SK-N-DZ (cell line): ENCODE results near the gene RALGDS.

ENCODE experiments used
- DNase-seq: peaks from one replicate; pipeline ENCODE4 v3.0.0-alpha.2; 2015; ENCODE audit warnings: low spot score

Gene RALGDS

DNA sequence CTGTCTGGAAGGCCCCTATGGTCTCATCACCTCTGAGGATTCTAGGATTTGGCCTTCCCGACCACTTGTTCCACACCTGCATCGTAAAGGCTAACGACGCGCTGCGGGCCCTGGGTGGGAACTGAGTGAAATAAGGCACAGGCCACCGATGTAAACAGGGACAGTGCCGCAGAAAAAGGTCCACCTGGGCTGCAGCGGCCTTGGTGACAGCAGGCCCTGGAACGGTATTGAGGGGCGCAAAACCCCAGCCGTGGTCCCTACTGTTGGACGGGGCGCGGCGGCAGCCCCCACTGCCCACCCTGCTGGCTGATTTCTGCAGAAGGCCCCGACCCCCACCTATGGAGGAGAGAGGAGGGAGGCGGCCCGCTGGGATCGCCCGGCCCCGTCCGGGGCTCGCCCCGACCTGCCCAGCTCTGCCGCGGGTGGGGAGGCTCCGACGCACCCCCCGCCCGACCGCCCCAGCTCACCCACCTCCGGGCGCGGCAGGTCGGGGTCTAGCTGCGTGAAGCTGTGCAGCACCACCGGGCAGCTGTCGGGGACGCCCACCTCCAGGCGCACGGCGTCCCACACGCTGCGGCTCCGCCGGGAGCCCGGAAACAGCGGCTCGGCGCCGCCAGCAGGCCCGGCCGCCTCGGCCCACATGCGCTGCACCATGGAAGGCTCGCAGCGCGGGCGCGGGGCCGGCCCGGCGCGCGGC lies 391 bp downstream of the RALGDS start:
- no peak for DNase-seq

DNA sequence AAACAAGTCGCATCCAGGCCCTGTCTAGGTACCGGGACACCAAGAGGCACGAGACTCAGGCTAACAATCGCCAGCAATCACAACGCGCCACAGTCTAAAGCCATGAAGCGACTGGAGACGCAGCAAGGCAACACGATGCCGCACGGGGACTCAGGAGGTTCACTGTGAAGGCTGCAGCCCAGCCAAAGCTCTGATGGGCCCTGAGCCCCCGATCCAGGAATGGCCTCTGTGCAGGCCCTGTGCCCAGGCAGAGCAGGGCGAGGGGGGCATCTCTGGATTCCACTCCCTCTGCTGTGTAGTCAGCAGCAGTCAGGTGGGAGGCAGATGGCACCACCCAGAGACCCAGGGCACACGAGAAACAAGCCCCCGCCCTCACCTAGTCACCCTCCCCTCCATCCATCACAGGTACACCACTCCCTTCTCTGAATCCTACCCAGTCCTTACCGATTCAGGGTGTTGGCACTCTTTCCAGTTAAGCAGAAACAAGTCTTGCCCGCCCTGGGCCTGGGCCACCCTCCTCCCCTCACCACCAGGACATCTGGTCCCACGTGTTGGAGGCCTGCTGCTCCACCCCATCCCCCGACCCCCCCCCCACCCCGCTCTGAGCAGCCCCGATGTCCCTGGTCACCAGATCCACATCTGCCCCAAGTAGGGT lies 1.1 kb downstream of the RALGDS start:
- DNase-seq = peak; percentile 67

DNA sequence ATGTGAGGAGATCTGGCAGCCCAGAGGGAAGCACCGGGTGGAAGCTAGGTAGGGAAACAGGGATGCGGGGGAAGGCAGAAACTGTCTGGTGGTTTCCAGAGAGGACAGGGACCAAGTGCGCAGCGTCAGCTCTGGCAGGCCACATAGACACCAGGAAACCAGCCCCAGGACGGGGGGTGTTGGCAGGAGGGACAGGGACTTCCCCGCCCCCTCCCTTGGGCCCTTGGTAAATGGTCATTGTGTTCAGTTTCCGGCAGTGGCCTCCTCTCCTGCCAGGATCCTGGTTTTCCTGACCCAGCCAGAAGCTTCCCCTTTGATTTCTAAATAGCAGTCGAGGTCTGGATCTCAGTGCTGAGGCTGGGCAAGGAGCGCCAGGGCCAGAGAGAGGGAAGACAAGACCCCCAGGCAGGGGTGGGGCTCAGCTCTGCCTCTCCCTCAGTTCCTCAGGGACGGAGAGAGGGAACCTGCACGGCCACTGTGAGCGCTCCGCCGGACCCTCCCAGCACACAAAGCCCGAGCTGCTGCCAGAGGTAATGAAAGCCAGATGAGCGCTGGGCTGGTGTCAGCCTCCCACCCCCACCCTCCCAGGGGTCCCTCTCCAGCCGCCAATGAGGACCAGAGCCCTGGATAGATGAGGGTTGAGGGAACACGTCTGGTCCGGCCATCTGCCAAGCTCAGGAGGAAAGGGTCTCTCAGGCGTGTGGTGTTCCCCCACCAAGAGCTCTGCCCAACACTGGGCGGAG lies 1.8 kb downstream of the RALGDS start:
- DNase-seq = peak; percentile 94

DNA sequence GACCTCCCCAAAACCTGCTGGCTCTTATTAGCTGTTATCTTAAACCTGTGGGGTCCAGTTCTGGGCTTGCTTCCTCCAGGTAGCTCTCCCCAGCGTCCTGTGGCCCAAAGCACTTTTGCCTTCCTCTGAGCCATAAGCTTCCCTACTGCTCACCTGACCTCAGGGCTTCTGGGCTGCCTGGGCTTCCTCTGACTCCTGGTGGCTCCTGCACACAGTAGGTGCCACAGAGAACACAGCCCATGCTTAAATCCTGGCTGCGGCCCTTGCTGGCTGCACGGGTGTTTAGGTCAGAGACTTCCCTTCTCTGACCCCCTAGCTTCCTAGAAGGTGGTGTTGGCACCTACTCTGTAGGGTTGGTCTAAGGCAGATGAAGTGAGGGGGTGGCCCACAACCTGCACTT lies 2.5 kb downstream of the RALGDS start:
- DNase-seq = no peak

DNA sequence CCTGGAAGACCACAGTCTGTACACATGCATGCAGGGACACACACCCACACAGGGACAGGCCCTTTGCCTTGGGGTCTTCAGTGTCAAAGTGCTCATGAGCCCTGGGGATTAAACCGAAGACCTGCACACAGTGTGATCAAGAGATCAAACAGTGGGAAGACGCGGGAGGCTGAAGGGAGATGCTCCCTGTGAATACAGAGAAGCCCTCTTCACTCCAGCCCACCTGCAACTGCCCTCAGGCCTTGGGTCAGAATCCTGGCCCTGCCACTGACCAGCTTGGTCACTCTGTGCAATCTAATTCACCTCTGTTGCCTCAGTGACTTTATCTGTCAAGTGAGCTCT lies 2.9 kb downstream of the RALGDS start:
- no peak for DNase-seq

DNA sequence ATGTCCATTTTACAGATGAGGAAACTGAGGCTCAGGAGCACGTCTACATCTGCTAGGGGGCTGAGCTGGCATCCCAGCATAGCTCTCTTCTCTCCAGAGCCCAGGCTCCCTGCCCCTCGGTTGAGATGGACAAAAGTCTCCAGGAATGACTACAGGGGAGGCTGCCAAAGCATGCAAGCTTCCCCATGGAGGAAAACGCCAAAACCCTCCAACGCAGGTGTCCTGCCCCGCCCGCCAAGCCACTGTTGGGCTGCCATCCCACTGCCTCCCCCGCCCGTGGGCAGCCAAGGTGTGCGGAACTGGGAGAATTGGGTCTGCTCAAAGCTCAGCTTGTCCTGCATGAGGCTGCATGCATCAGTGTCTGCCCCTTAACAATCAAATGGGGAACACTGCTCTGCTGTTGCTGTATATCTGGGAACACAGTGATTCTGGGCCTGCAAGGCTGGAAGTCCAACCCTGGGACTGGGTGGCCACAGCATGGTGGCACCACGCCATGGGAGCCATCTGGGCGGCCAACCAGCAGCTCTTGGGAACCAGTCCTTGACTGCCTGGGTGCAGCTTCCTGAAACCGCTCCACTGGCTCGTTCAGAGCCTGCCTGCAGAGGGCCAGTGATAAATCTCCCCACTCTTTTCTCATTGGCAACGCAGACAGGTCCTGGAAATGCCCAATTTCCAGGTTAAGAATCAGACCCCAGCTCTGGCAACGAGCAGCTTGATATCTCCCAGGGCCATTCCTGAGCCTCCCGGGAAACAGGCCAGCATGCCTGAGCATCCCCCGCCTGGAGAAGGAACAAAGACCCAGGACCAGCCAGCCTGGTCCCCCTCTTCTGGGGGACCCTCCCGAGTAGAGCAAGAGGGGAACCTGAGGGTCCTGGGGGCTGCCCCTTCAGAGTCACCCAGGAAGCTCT lies 3.5 kb downstream of the RALGDS start:
- no peak for DNase-seq

DNA sequence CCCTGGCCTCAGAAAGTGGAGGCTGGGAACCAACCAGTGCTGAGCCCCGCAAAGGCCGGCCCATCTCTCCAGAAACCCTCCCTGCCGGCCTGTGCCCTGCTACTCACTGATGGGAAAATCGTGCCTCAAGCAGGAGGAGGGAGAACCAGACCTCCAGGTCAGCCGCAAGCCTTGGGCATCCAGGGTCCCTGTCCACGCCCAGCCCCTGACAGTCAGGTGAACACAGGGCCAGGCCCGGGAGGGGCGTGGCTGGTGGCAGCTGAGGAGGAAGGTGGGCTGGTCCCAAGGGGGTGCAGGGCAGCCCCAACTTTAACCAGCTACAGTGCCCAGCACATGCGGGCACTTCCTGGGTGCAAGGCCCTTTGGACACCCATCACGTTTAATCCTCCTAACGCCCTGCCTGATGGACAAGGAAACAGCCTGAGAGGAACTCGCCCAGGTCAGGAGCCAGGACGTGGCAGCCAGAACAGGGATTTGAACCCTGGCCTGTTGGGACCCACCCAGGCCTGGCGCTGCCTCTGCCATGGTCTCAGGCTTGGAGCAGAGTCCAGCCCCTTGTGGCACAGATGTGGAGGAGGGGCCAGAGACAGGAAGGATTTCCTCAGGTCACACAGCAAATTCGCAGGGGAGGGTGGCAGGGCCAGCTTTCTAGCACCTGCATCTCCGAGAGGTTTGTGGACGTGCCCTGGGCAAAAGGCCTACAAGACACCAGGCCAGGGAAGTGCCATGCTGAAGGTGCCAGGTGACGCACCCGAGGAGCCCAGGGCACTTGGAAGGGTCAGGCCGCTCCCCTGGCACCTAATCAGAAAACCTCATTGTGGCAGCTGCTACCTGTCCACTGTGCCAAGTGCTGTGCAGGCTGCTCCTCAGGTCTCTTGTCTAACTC lies 4.5 kb downstream of the RALGDS start:
- no peak for DNase-seq

DNA sequence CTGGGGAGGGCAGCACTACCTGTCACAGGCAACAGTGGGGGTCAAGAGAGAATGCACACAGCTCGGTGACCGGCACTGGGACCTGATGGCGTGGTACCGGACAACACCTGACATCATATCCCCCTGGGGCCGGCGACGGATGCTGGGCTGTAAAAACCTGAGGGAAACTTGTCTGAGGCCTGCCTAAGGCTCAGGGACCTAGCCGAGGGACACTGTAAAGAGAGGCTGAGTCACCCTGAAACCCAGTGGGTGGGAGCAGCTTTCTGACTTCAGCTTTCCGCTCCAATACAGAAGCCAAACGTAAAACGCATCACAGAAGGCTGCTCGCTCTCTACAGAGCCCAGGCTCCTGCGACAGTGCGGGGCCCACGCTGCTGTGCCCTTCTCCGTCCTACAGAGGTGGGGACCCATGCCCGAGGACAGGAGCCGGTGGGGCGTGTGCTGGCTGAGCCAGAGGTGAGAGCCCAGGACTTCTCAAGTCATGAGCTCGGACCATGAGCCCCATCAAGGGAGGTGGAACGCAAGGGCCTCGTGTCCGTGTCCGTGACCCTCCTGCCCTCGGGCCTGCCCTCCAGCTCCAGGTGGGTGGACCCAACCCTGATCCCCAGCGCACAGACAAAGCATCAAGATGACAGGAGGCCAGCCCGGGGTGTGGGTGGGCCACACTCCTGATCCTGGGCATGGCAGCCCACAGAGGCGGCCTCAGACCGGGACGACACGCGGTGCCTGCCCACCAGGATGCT lies 5.3 kb downstream of the RALGDS start:
- no peak for DNase-seq

DNA sequence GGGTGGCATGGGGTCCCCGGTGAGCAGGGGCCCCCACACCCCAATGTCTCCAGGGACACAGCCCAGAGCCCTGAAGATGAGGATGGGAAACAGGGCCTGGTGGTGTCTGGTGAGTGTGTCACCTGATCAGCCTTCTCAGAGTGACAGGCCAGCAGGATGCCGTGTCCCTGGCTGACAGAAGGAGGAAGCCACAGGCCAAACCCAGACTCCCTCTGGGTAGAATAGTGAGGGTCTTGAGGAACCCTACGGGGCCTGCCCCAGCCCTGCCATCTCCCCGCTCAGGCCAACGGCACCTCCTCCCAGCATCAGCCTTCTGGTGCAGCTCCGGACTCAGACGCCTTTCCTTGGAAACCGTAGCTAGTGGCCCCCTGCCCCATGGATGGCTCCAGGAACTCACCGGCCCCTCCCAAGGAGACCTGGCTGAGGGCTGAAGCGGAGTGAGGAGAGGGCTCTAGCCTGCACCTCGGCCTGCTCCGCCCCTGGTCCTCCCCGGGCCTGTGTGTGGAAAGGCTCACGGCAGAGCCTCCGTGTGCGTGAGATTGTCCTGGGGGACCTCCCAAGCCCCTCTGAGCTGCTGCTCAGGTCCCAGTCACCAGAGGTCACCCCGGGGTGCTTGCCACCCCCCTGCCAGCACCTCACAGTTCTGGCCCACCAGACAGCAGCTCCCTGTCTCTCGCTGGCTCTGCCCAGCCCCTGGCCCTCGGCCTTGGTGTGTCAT lies 6.0 kb downstream of the RALGDS start:
- peak; percentile 82 for DNase-seq

DNA sequence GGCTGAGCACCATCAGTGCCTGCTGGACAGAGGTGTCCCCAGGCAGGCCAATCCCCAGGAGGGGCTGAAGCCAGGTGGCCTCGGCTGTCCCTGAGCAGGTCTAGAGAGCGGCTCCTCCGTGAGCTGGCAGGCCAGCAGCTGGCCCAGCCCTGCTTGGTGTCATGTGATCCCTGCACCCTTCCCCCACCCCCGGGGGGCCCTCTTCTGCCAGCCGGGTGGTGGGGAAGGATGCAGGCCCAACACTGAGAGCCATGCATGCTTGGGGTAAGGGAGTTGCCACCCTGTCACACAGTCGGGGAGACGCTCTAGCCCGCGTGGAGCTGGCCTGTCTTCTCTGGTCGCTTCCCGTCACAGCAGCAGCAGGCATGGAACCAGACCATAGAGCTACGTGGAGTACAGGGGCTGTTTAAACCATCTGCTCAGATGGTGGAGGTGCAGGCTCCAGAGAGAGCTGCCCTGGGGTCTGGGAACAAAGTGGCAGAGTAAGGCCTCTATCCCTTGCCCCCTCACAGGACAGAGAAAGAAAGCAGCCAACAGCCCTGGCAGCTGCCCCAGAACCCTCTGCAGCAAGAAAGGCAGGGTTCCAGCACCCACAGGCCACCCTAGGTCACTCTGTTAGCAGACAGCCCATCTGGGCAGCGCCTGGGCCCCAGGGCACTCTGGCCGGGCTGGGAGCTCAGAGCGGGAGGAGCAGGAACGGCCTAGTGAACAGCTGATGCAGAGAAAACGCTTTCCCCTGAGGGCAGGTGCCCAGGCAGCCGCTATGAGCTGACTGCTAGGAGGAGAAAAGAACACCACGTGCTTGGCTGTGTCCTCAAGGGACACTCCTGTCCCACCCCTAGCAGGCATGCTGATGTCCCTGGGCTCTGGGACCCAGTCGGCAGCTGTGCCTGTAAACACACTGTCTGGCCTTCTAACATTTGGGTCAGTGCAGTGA lies 6.8 kb downstream of the RALGDS start:
- DNase-seq = peak; percentile 78

DNA sequence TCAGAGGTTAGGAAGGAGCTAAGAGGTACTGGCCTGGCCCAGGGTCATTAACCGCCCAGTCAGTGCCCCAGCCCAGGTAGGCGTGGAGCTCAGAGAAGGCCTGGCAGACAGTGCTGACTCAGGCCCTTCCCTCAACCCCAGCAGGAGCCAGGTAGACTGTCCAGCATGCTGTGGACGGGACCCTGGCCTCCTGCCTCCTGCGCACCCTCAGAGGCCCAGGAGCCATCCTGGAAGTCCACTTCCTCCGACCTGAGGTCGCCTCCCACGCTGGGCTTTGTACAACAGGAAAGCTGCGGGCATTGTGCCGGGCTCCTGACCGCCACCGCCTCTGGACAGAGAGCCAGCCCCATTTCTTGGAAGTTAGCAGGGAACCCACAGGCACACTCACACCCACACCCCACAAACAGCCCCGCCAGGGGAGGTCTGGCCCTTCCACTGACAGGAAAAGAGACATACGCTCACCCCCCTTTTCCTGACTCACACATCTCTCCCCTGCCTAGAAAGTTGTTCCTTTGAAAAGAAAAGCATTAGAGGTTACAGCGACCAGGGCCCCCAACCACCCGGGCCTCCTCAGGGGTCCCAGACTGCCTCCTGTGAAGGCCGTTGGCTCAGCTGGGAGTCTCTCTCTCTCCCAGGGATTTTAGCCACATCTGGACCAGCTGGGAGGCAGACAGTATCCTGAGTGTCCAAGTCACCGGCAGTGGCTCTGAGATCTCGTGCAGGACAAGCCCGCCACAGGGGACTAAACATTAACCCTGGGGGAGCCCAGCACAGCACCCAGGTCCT lies 7.7 kb downstream of the RALGDS start:
- no peak for DNase-seq

DNA sequence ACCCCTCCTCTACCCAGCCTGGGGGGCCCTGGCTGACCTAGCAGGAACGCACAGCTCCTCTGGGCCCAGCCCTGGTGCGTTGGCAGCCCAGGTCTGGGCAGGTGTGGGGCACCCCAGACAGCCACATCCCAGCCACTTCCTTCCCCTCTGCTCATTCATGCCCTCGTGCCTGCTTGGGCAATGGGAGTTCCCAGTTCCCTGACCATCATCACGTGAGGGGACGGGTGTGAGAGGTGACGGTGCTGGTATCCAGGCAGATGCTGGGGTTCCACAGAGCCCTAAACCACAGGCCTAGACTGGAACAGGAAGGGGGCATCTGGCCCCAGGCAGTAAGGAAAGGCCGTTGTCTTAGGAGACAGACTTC lies 8.4 kb downstream of the RALGDS start:
- no peak for DNase-seq

DNA sequence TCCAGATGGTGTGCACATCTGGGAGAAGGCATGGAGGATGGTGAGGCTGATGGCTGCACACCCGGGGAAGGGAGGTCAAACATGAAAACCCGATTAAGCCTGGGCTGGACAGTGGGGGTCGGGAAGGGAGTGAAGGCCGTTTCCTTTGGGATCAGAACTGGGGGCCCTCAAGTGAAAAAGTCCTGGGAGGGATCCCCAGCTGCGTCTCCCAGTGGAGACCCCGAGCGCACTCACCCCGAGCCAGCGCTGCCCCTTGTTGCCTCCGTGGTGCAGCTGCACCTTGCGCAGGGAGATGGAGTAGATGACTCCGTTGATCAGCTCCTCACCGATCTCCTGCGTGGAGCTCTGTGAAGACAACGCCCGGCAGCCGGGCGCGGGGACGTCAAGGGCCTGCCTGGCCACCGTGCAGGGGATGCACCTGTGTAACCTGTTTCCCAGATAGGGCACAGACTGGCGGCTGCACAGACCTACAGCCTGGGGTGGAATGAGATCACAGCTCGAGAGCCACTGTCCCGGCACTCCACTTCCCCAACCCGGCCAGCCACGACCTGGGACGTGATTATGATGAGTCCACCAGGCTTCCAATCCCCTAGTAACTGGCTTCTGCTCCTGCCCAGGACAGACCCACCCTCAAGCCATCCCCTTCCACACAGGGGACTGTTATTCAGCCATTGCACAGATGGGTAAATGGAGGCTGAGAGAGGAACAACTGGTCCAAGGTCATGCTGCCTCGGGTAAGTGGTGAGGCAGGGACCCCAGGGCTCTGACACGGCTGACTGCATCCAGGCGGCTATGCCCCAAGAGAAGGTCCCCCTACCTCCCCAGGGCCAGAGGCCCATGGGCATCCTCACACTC lies 9.0 kb downstream of the RALGDS start:
- DNase-seq = no peak

DNA sequence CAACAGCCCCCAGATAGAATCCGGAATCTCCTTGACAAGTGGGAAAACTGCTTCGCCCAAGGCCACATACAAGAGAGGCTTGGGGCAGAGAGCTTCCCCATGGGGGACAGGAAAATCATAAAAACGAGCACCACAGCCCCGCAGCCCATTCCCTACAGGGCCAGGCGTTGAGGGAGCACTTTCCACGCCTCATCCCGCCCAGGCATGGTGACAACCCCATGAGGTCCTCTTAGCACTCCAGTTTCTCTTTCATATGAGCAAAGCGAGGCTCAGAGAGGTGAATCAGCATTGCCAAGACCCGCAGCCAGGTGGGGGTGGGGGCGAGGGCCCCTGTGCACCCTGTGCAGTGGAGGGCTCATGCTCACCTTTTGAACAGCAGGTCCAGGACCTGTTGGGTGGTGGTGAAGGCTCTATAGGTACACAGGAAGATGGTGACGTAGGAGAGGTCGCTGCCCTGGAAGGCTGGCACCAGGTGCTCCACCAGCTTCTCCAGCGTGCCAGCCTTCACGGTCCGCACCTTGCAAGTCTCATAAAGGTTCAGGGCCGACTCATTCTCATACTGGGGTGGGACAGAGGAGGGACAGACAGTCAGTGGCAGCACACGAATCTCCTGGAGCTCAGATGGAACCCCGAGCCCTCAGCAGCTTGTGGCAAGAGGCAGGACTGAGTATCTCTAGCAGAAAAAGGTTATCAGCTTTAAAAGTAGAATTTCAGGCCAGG lies 10.9 kb downstream of the RALGDS start:
- DNase-seq = no peak

DNA sequence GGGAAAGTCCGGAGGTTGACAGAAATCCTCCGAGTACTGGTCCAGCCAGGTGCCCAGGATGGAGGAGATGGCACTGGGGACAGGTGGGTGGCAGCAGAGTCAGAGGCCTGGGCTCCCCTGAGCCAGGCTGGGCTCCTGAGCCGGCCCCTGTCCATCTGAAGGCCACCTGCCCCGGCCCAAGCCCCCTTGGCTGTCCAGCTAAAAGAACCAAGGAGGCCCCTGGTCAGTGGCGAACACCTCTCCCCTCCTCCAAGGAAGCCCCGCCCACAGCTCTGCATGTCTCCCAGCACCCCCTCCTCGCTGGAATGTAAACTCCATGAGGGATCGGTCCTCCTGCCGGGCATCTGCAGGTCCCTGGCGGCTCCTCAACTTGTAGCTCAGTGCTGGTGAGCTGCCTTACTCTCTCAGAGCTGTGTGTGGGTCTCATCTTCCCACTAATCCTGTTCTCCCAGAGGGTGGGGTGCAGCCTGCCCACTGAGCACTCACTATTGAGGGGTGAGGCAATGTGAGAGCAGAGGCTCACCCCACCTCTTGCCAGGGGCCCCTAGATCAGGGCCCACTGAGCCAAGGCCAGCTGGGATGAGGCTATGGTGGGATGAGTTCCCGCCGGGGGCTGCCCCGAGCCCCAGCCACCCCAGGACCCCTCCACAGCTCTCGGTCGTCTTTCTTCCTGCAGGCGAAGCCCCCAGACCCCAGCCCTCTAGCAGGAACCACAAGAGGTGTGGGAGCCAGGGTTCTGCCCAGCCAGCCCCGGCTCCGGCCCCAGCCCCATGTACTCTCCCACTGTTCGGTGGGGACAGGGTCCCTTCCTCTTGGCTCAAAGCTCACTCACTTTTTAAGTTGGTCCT lies 12.0 kb downstream of the RALGDS start:
- DNase-seq = no peak
